Transverse colon (tissue), 3 donors: ENCODE results near the gene TLDC2.
"Not testable (repeated sequence)": the region's sequence is repeated elsewhere in the genome, so short reads cannot be mapped to it uniquely, and the experiment has no call there.

Experiments used
- POLR2A ChIP-seq: fragments of 450-650 bp; IDR thresholded peaks from one replicate; pipeline ENCODE4 v1.6.1; 2016; ENCODE audit warnings: antibody characterized with exemption, mild to moderate bottlenecking, moderate library complexity
- TF ChIP-seq, protein P1 (sequence below), 5 experiments: fragments of 200-600 bp in 3 of 5; fragments of 450-650 bp in 2 of 5; sonication (generic) in 3 of 5; IDR thresholded peaks; 1 replicate in 2 of 5; 2 replicates in 3 of 5; pipeline ENCODE4 v1.5.1; 2016 to 2017; ENCODE audit warnings: antibody characterized with exemption in 5 of 5, inconsistent platforms in 3 of 5, mild to moderate bottlenecking in 2 of 5, moderate library complexity in 1 of 5

DNA sequence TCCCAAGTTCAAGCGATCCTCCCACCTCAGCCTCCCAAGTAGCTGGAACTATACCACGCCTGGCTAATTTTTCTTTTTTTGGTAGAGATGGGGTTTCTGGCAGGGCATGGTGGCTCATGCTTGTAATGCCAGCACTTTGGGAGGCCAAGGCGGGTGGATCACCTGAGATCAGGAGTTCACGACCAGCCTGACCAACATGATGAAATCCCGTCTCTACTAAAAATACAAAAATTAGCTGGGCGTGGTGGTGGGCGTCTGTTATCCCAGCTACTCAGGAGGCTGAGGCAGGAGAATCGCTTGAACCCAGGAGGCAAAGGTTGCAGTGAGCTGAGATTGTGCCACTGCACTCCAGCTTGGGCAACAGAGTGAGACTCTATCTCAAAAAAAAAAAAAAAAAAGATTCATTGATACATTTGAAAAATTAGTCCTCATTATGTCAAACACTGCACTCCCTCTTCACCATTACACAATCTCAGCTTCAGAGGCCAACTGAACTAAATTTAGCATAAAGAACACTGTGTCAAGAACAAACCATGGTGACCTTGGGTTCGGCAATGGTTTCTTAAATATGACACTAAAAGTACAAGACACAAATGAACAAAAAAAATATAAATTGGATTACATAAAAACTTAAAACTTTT lies 60.9 kb downstream of the TLDC2 start:
- TF ChIP-seq POLR2A: not testable (repeated sequence)
- TF ChIP-seq, protein P1, sequence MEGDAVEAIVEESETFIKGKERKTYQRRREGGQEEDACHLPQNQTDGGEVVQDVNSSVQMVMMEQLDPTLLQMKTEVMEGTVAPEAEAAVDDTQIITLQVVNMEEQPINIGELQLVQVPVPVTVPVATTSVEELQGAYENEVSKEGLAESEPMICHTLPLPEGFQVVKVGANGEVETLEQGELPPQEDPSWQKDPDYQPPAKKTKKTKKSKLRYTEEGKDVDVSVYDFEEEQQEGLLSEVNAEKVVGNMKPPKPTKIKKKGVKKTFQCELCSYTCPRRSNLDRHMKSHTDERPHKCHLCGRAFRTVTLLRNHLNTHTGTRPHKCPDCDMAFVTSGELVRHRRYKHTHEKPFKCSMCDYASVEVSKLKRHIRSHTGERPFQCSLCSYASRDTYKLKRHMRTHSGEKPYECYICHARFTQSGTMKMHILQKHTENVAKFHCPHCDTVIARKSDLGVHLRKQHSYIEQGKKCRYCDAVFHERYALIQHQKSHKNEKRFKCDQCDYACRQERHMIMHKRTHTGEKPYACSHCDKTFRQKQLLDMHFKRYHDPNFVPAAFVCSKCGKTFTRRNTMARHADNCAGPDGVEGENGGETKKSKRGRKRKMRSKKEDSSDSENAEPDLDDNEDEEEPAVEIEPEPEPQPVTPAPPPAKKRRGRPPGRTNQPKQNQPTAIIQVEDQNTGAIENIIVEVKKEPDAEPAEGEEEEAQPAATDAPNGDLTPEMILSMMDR (IDR thresholded peaks at IDR 0.05): not testable (repeated sequence)
